ENCODE results near the gene MYL6.
A peak's percentile ranks its signal among the peaks of the same experiment; 100 is the strongest.
"Not testable (repeated sequence)": the region's sequence is repeated elsewhere in the genome, so short reads cannot be mapped to it uniquely, and the experiment has no call there.

Gene MYL6

DNA sequence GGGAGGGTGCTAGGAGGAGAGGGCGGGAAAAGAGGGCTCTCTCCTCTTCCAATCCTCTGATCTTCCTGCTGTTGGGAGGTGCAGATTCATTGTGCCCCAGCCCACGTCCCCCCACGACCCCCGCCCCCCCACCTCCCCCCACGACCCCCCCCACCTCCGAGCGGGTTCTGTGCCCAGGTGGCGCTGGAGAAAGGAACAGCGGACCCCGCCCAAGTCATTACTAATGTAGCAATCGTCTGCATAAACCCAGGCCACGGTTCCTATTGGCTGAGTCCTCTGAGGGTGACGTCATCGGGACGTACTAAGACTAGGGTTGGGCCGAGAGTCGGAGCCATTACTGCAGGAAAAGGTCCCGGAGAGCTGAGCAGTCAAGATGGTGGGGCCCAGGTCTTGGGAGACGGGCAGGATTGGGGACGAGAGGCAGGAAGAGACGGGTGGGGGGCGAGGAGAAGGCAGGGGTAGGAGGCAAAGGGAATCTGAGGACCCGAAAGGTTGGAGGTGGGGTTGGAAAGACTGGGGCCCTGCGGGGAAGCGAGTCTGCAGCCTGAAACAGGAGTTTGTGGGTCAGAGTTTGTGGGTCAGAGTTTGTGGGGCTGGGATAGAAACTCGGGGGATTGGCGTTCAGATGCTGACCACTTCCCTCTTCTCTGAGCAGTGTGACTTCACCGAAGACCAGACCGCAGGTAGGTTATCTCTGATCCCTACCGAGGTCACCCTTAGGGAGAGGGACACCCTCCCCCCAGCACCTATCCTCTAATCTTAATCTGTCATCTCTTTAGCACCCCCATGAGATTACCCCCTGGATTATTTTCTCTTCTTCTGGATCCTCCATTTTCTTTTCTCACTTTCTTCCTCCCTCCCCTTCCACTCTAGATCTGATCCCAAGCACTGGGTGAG lies at the start of gene MYL6:
Gene MYL6 (plus strand): TSS at position 331 of the 897 bp plus-strand sequence. CDS start 43 bp downstream, at position 374.
- peak; percentile 97 for DNase-seq

- no peak for DNase-seq
These were observed 47.6 kb upstream of the MYL6 start for GRCh38 chr12:56110571-56110970.

GRCh38 chr12:56114084-56114483 lies 44.1 kb upstream of the MYL6 start:
- no peak for DNase-seq

DNA sequence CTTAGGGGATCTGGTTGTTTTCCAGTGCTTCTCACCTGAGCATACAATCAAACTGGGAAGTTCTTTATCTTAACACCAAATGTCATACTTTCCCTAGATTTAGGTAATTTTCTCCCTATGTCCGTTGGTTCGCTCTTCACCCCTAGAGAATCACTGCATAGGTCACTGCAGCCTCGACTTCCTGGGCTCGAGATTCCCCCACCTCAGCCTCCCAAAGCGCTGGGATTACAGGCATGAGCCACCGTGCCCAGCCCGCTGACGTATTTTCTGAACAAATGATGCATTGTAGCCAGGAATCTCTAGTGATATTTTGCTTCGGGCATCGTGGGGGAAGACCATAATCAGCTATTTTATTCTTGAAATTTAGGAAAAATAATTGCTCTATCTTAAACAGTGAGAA lies 42.8 kb upstream of the MYL6 start:
- peak; percentile 41 for DNase-seq

DNA sequence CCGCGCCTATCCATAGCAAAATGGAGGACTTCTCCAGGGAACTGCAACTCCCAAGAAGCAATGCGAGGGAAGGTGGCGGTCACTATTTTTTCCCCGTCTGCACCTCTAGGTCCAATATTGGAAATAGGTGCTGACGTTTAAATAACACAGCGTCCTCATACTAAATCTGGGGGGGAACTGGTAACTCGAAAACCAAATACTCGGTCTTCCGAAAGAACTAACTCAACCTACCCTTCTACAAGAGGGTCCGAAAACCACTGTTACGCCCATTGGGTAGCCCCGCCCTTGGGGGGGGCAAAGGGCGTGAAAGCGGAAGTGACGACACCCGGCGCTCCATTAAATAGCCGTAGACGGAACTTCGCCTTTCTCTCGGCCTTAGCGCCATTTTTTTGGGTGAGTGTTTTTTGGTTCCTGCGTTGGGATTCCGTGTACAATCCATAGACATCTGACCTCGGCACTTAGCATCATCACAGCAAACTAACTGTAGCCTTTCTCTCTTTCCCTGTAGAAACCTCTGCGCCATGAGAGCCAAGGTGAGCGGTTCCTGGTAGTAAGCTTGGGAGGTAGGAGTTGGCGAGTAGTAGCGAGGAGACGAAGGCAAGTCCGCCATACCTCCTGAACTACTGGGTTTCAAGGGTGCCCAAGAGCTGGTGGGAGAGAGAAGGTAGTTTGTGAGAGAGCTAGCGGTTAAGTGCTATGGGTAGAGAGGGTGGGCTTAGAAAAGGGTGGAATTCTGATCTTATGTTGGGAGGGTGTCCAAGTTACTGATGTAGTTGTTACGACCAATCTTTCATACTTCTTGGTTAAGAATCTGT lies 41.7 kb upstream of the MYL6 start, which contains the start of gene RPL41:
Gene RPL41 (plus strand): TSS at position 367 of the 815 bp plus-strand sequence.
- DNase-seq = peak; percentile 97

- DNase-seq = not testable (repeated sequence)
These were observed 41.0 kb upstream of the MYL6 start for GRCh38 chr12:56117082-56117706.

DNA sequence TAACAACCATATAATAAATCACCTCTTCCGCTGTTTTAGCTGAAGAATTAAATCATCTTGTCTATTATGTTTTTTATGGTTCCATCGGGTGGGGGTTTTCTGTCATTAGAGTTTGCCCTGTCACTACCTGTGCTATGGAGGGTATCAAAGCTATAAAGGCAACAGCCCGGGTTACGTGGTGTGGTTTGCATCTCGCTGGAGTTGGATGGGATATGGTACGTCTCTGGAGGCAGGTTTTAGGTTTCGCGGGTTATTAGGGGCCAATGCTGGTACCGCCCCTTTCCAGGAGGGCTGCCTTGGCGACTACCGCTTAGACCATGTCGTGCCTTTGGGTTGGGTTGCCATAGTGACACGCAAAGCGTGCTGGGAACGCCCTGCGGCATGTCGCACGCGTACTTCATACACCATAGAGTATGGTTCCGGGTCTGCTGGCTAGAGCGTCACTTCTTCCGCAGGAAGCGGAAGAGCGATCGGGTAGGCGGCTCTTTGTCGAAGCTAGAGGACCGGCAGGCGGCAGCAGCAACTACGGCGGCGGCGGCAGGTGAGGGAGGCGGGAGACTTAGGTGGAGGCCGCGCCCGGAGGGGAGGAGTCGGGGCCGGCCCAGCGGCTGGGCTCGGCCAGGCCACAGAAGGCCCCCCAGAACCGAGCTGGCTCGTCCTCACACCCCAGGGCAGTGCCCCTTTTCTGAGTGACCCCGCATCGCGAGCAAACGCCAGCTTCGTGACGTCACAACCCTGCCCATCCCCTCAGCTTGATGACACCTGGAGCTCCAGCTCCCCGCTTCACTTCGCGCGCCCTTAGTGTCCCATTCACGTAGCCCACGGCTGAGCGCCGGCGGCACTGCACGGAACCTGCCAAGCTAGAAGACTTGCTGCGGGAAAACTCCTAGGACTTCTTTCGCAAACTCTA lies 40.1 kb upstream of the MYL6 start, which contains the start of gene ZC3H10:
Gene ZC3H10 (plus strand): TSS at position 489 of the 910 bp plus-strand sequence. CDS start 2,297 bp downstream, outside the sequence.
- peak; percentile 99 for DNase-seq

GRCh38 chr12:56118688-56119357 lies 39.3 kb upstream of the MYL6 start:
- no peak for DNase-seq

DNA sequence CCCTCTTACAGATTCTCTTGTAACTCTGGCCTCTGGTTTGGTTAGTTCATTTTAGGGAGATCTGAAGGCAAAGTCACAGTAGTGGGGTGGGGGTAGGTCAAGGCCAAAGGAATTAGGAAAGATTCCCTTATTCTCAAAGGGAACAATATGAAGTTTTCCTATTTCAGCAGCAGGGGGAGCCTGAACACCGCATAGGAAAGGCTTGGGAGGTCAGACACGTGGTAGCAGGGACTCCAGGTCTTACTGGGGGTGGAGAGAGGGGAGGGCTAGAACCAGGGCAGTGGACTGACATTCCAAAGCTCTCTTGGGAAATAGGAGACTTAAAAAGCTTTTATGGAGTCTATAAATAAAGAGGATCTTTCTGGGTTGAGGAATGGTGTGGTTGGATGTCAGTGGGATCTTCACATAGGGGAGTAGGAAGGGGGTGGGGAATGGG lies 38.8 kb upstream of the MYL6 start:
- peak; percentile 84 for DNase-seq

DNA sequence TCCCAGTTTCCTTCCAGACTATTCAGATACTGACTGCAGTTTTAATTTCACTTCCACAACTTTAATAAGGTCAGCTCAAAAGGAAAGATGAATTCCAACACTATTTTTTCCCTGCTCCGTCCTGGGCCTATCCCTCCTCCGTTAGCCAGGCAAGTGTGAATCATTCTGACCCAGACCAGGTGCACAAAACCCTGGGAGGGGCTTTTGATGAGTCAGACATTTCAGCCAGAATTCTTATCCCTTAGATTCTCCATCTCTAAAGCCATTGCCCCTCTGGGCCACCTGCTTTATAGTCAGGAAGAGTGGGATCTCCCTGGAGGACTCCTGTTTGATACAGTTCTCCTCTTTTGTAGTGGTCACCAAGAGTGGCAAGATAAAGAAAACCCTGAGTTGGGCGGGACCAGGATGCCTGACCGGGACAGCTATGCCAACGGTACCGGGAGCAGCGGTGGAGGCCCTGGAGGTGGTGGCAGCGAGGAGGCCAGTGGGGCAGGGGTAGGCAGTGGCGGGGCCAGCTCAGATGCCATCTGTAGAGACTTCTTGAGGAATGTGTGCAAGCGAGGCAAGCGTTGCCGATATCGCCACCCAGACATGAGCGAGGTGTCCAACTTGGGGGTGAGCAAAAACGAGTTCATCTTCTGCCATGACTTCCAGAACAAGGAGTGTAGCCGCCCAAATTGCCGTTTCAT lies 37.9 kb upstream of the MYL6 start:
- DNase-seq = no peak

GRCh38 chr12:56121204-56121870 lies 36.8 kb upstream of the MYL6 start:
- DNase-seq = no peak

GRCh38 chr12:56122637-56123036 lies 35.5 kb upstream of the MYL6 start:
- DNase-seq = no peak

- no peak for DNase-seq
These were observed 34.0 kb upstream of the MYL6 start for GRCh38 chr12:56124133-56124532.

DNA sequence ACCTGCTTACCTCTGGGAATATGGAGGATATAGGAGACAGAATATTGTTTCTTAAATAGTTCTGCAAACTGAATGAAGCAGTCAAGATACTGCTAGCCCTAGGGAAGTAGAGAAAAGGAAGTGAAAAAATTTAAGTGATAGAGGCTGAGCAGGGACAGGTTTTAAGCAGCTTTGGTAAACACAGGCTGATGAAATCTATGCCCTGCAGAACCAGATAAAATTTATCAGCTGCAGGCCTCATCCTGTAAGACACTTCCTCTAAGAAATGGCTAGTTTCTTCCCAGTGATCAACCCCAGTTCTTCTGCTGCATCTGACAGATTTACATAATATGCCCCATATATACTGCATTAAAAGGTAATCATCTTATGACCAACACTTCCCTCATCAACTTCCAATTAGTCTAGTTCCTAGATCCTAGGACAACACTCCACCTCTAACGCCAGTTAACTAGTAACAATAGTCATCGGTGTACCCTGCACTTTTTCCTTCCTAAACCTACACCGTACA lies 31.4 kb upstream of the MYL6 start:
- no peak for DNase-seq

DNA sequence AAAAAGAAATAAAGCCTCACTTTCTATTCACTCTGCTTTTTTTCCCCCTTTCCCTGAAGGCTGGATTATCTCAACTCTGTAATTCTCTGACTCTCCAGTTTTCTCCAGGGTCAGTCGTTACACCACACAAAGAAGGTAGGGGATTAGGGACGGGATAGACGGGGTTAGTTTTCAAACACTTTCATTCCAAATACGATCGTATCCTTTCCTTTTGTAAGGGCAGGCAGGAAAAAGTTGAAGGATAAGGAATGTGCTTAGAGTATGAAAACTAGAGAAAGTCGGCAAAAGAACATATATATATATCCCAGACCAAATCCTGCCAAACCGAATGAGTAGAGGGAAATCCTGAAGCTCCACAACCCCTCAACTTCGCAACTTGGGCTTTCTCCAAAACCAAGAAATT lies 30.7 kb upstream of the MYL6 start:
- no peak for DNase-seq

DNA sequence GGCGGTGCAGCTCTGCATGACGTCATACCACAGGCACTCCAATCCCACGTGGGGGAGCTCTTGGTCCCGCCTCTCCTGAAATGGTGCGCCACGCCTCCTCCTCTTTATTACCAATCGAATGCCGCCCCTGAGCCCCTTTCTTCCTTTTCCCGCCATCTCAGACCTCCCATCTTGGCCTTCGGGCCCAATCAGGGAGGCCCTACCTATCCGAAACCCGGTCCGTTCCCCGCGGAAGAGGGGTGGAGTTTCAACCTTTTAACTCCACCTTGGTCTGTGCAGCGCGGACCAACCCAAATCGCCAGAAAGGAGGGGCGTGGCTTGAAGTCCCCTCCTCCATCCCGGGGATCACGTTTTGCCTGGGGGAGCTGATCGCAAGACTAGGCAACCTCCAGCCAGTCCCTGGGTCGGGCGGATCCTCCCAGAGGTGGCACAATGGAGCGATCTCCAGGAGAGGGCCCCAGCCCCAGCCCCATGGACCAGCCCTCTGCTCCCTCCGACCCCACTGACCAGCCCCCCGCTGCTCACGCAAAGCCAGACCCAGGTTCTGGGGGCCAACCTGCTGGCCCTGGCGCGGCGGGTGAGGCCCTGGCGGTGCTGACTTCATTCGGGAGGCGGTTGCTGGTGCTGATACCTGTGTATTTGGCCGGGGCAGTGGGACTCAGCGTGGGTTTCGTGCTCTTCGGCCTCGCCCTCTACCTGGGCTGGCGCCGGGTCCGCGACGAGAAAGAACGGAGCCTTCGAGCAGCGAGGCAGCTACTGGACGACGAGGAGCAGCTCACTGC lies 30.1 kb upstream of the MYL6 start, which contains the start of gene ESYT1:
Gene ESYT1 (plus strand): TSS at position 380 of the 782 bp plus-strand sequence. CDS start 53 bp downstream, at position 433.
- DNase-seq = peak; percentile 99

GRCh38 chr12:56128670-56129205 lies 29.4 kb upstream of the MYL6 start:
- DNase-seq = peak; percentile 56

DNA sequence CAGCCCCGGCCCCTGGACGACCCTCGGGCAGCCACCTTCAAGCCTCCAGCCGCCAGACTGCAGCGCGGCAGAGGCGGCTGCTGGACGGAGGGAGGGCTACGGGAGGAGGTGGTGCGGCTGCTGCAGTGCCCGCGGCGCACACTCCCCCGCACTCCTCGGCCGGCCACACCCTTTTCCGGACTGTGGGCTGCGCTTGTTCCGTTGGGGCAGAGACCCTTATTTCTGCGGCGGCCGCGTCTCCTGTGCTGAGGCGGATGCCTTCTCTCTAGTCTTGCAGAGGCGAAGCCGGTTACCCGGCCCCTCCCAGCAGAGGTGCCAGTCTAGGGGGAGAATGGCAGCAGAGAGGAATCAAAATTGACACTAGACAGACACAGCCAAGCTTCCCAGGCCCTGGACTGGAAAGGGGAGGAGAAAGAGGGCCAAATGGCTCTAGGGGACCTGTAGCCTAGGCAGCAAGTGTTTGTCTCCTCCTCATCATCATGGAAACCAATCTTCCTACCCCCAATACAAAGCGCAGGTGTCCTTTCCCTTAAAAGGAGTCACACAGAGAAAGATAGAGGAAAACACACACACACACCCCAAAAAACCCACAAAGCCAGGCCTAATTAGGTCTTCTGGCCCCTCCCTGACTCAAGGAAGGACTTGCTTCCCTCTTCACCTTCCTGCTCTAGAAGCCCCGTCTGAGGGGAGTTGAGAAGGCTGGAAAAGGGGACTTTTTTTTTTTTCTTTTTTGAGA lies 28.8 kb upstream of the MYL6 start:
- DNase-seq = peak; percentile 73

All from right hindlimb (tissue), 1 donor.